ENCODE data around the gene FAM114A2.

The FAM114A2 gene

GRCh38 chr5:153979028-153979783, 59.5 kb downstream of the FAM114A2 start:
- peaks cover 0 to 3% (median 0%) of the 10 kb centered on the region in 4 experiments for H3K4me1 ChIP-seq (ENCODE audit: control extremely low read depth in 1 of 4, control insufficient read depth in 4 of 4, insufficient read depth in 4 of 4, low read length in 3 of 4)
- H3K27ac ChIP-seq (ENCODE audit: insufficient read depth in 1 of 2, low read depth in 1 of 2, low read length in 2 of 2, poor library complexity in 1 of 2, severe bottlenecking in 2 of 2): no peak overlapping the region
- no peaks in the 10 kb centered on the region for H3K9me3 ChIP-seq (ENCODE audit: control extremely low read depth in 1 of 5, control insufficient read depth in 4 of 5, insufficient read depth in 2 of 5, low read depth in 1 of 5, low read length in 4 of 5)
- no peak overlapping the region for H3K4me3 ChIP-seq (ENCODE audit: control insufficient read depth in 1 of 7, extremely low read depth in 1 of 7, insufficient read depth in 4 of 7, low read depth in 2 of 7, low read length in 6 of 7)
- 0% methylated on average over 2 of the region's 4 CpGs for WGBS (ENCODE audit: insufficient coverage)
- ChIA-PET POLR2A (no interaction called here), CTCF (interaction anchor here (0.9 to 1.2 kb wide), 3 partner anchors 22 to 632 kb away, joined by 3 read pairs; no protein-coding TSS in a partner anchor)
- DNase-seq: peak in 1 of 3 donors; percentile 20
- no peaks in the 10 kb centered on the region for H3K36me3 ChIP-seq (ENCODE audit: control insufficient read depth in 4 of 4, insufficient read depth in 4 of 4, low read length in 3 of 4)
- H3K27me3 ChIP-seq (replicated peaks in 2 of 5; ENCODE audit: control insufficient read depth in 4 of 5, insufficient read depth in 5 of 5, low read length in 4 of 5): peaks cover 0 to 3% (median 0%) of the 10 kb centered on the region in 5 experiments

- CTCF ChIA-PET: interaction anchor here (0.9 to 3.7 kb wide), 23 partner anchors 9 to 1411 kb away, joined by 3 to 18 read pairs (median 3); no protein-coding TSS in a partner anchor
- peaks cover 0 to 3% (median 0%) of the 10 kb centered on the region in 4 experiments for H3K4me1 ChIP-seq (ENCODE audit: control extremely low read depth in 1 of 4, control insufficient read depth in 4 of 4, insufficient read depth in 4 of 4, low read length in 3 of 4)
- H3K9me3 ChIP-seq (ENCODE audit: control extremely low read depth in 1 of 5, control insufficient read depth in 4 of 5, insufficient read depth in 2 of 5, low read depth in 1 of 5, low read length in 4 of 5): no peaks in the 10 kb centered on the region
- H3K27ac ChIP-seq (ENCODE audit: insufficient read depth in 1 of 2, low read depth in 1 of 2, low read length in 2 of 2, poor library complexity in 1 of 2, severe bottlenecking in 2 of 2): no peak overlapping the region
- no peak for DNase-seq
- H3K27me3 ChIP-seq (replicated peaks in 2 of 5; ENCODE audit: control insufficient read depth in 4 of 5, insufficient read depth in 5 of 5, low read length in 4 of 5): peaks cover 0 to 3% (median 0%) of the 10 kb centered on the region in 5 experiments
- H3K4me3 ChIP-seq (ENCODE audit: control insufficient read depth in 1 of 7, extremely low read depth in 1 of 7, insufficient read depth in 4 of 7, low read depth in 2 of 7, low read length in 6 of 7): no peak overlapping the region
- no peaks in the 10 kb centered on the region for H3K36me3 ChIP-seq (ENCODE audit: control insufficient read depth in 4 of 4, insufficient read depth in 4 of 4, low read length in 3 of 4)
- POLR2A ChIA-PET: no interaction called here
Measured at GRCh38 chr5:153974813-153975163, 63.9 kb downstream of the FAM114A2 start.

- peak; percentile 42 to 77 (median 73) for DNase-seq
- WGBS (ENCODE audit: insufficient coverage): 18% methylated on average over 7 of the region's 7 CpGs
- Histone ChIP-seq H3K4me1 (ENCODE audit: control extremely low read depth in 1 of 4, control insufficient read depth in 4 of 4, insufficient read depth in 4 of 4, low read length in 3 of 4) (peaks cover 0 to 4% (median 0%) of the 10 kb centered on the region in 4 experiments), H3K4me3 (ENCODE audit: control insufficient read depth in 1 of 7, extremely low read depth in 1 of 7, insufficient read depth in 4 of 7, low read depth in 2 of 7, low read length in 6 of 7) (no peak overlapping the region), H3K36me3 (ENCODE audit: control insufficient read depth in 4 of 4, insufficient read depth in 4 of 4, low read length in 3 of 4) (no peaks in the 10 kb centered on the region), H3K9me3 (ENCODE audit: control extremely low read depth in 1 of 5, control insufficient read depth in 4 of 5, insufficient read depth in 2 of 5, low read depth in 1 of 5, low read length in 4 of 5) (no peaks in the 10 kb centered on the region), H3K27me3 (replicated peaks in 2 of 5; ENCODE audit: control insufficient read depth in 4 of 5, insufficient read depth in 5 of 5, low read length in 4 of 5) (peaks cover 0 to 3% (median 0%) of the 10 kb centered on the region in 5 experiments), H3K27ac (ENCODE audit: insufficient read depth in 1 of 2, low read depth in 1 of 2, low read length in 2 of 2, poor library complexity in 1 of 2, severe bottlenecking in 2 of 2) (no peak overlapping the region)
- ChIA-PET CTCF (interaction anchor here (0.7 to 3.7 kb wide), 20 partner anchors 9 to 1125 kb away, joined by 3 to 18 read pairs (median 4); no protein-coding TSS in a partner anchor), POLR2A (no interaction called here)
Measured at GRCh38 chr5:153974131-153974812, 64.4 kb downstream of the FAM114A2 start.

GRCh38 chr5:153972240-153972639, 66.5 kb downstream of the FAM114A2 start:
- Histone ChIP-seq H3K4me1 (ENCODE audit: control extremely low read depth in 1 of 4, control insufficient read depth in 4 of 4, insufficient read depth in 4 of 4, low read length in 3 of 4) (peaks cover 0 to 4% (median 0%) of the 10 kb centered on the region in 4 experiments), H3K36me3 (ENCODE audit: control insufficient read depth in 4 of 4, insufficient read depth in 4 of 4, low read length in 3 of 4) (no peaks in the 10 kb centered on the region), H3K27ac (ENCODE audit: insufficient read depth in 1 of 2, low read depth in 1 of 2, low read length in 2 of 2, poor library complexity in 1 of 2, severe bottlenecking in 2 of 2) (no peak overlapping the region), H3K27me3 (replicated peaks in 2 of 5; ENCODE audit: control insufficient read depth in 4 of 5, insufficient read depth in 5 of 5, low read length in 4 of 5) (peaks cover 0 to 3% (median 0%) of the 10 kb centered on the region in 5 experiments), H3K9me3 (ENCODE audit: control extremely low read depth in 1 of 5, control insufficient read depth in 4 of 5, insufficient read depth in 2 of 5, low read depth in 1 of 5, low read length in 4 of 5) (no peaks in the 10 kb centered on the region), H3K4me3 (ENCODE audit: control insufficient read depth in 1 of 7, extremely low read depth in 1 of 7, insufficient read depth in 4 of 7, low read depth in 2 of 7, low read length in 6 of 7) (no peak overlapping the region)
- ChIA-PET CTCF (interaction anchor here (1.4 to 1.5 kb wide), 3 partner anchors 14 to 208 kb away, joined by 3 read pairs; no protein-coding TSS in a partner anchor), POLR2A (no interaction called here)
- 93% methylated on average over 2 of the region's 2 CpGs for WGBS (ENCODE audit: insufficient coverage)
- DNase-seq: no peak

GRCh38 chr5:153970496-153970895, 68.2 kb downstream of the FAM114A2 start:
- CTCF ChIA-PET: interaction anchor here (1.5 kb wide), 1 partner anchor 16 kb away, joined by 3 read pairs; no protein-coding TSS in a partner anchor
- 100% methylated on average over 3 of the region's 3 CpGs for WGBS (ENCODE audit: insufficient coverage)

GRCh38 chr5:153969563-153969895, 69.2 kb downstream of the FAM114A2 start:
- ChIA-PET POLR2A (no interaction called here), CTCF (interaction anchor here (0.9 to 8.4 kb wide), 4 partner anchors 10 to 472 kb away, joined by 3 to 116 read pairs (median 5); no protein-coding TSS in a partner anchor)
- Histone ChIP-seq H3K27ac (ENCODE audit: insufficient read depth in 1 of 2, low read depth in 1 of 2, low read length in 2 of 2, poor library complexity in 1 of 2, severe bottlenecking in 2 of 2) (no peak overlapping the region), H3K36me3 (ENCODE audit: control insufficient read depth in 4 of 4, insufficient read depth in 4 of 4, low read length in 3 of 4) (no peaks in the 10 kb centered on the region), H3K9me3 (ENCODE audit: control extremely low read depth in 1 of 5, control insufficient read depth in 4 of 5, insufficient read depth in 2 of 5, low read depth in 1 of 5, low read length in 4 of 5) (no peaks in the 10 kb centered on the region), H3K27me3 (replicated peaks in 2 of 5; ENCODE audit: control insufficient read depth in 4 of 5, insufficient read depth in 5 of 5, low read length in 4 of 5) (peaks cover 0 to 3% (median 0%) of the 10 kb centered on the region in 5 experiments), H3K4me3 (ENCODE audit: control insufficient read depth in 1 of 7, extremely low read depth in 1 of 7, insufficient read depth in 4 of 7, low read depth in 2 of 7, low read length in 6 of 7) (no peak overlapping the region), H3K4me1 (ENCODE audit: control extremely low read depth in 1 of 4, control insufficient read depth in 4 of 4, insufficient read depth in 4 of 4, low read length in 3 of 4) (peaks cover 0 to 4% (median 0%) of the 10 kb centered on the region in 4 experiments)
- 0% methylated on average over 1 of the region's 3 CpGs for WGBS (ENCODE audit: insufficient coverage)
- DNase-seq: peak; percentile 19 to 86 (median 79)

More at GRCh38 chr5:153970496-153970895, 68.2 kb downstream of the FAM114A2 start:
- POLR2A ChIA-PET: no interaction called here
- Histone ChIP-seq H3K36me3 (ENCODE audit: control insufficient read depth in 4 of 4, insufficient read depth in 4 of 4, low read length in 3 of 4) (no peaks in the 10 kb centered on the region), H3K27me3 (replicated peaks in 2 of 5; ENCODE audit: control insufficient read depth in 4 of 5, insufficient read depth in 5 of 5, low read length in 4 of 5) (peaks cover 0 to under 1% (median 0%) of the 10 kb centered on the region in 5 experiments), H3K4me3 (ENCODE audit: control insufficient read depth in 1 of 7, extremely low read depth in 1 of 7, insufficient read depth in 4 of 7, low read depth in 2 of 7, low read length in 6 of 7) (no peak overlapping the region), H3K9me3 (ENCODE audit: control extremely low read depth in 1 of 5, control insufficient read depth in 4 of 5, insufficient read depth in 2 of 5, low read depth in 1 of 5, low read length in 4 of 5) (no peaks in the 10 kb centered on the region), H3K27ac (ENCODE audit: insufficient read depth in 1 of 2, low read depth in 1 of 2, low read length in 2 of 2, poor library complexity in 1 of 2, severe bottlenecking in 2 of 2) (no peak overlapping the region), H3K4me1 (ENCODE audit: control extremely low read depth in 1 of 4, control insufficient read depth in 4 of 4, insufficient read depth in 4 of 4, low read length in 3 of 4) (peaks cover 0 to 4% (median 0%) of the 10 kb centered on the region in 4 experiments)
- DNase-seq: no peak

Measured in common myeloid progenitor, CD34-positive (primary cell).